ENCODE measurements around the gene RNF123. TPM values are rescaled to one million over a fixed set of nuclear protein-coding genes. Genes with fewer than 3 reads are reported as not detected.

The RNF123 gene
- polyA plus RNA-seq, 1 of the 3 experiments (the other 2 are of a cell fraction): 48.1 TPM

DNA sequence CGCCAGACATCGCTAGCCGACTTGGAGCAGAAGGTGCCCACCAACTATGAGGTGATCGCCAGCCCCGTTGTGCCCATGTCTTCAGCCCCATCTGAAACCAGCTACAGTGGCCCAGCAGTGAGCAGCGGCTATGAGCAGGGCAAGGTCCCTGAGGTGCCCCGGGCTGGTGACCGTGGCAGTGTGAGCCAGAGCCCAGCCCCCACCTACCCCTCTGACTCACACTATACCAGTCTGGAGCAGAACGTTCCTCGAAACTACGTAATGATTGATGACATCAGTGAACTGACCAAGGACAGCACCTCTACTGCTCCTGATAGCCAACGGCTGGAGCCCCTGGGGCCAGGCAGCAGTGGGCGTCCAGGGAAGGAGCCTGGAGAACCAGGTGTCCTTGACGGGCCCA is 28.1 kb upstream of the RNF123 start:
- Histone ChIP-seq H3K4me2 (no peak overlapping the region), H3K36me3 (replicated peaks in 1 of 2; ENCODE audit: control insufficient read depth in 1 of 2, insufficient read depth in 2 of 2, low read length in 1 of 2) (no peaks in the 10 kb centered on the region), H3K9me3 (no peaks in the 10 kb centered on the region), H3K27me3 (ENCODE audit: insufficient read depth) (no peaks in the 10 kb centered on the region), H3K4me1 (ENCODE audit: control insufficient read depth in 1 of 2, insufficient read depth in 2 of 2, low read depth in 1 of 2, low read length in 1 of 2) (peaks cover 0 to 4% of the 10 kb centered on the region in 2 experiments; a peak in 1 of 4 replicates), H3K79me2 (ENCODE audit: insufficient read depth) (no peaks in the 10 kb centered on the region), H3F3A (replicated peaks; ENCODE audit: insufficient read depth) (no peaks in the 10 kb centered on the region), H2AFZ (ENCODE audit: low read depth) (no peak overlapping the region), H3K27ac (ENCODE audit: low read depth in 2 of 2, low read length in 1 of 2) (no peak overlapping the region), H3K9me2 (no peaks in the 10 kb centered on the region), H3K4me3 (ENCODE audit: low read depth in 2 of 2, low read length in 1 of 2) (no peak overlapping the region), H3K9ac (no peak overlapping the region), H4K20me1 (ENCODE audit: insufficient read depth) (no peaks in the 10 kb centered on the region)
- no peak for DNase-seq
- WGBS (ENCODE audit: low lambda C conversion rate): 100% methylated on average over 2 of the region's 14 CpGs
- ChIA-PET POLR2A (no interaction called here), CTCF (interaction anchor here (1.3 to 3.1 kb wide), 3 partner anchors 10 to 122 kb away, joined by 5 to 20 read pairs (median 15); no protein-coding TSS in a partner anchor)
- TF ChIP-seq MEF2A (IDR thresholded peaks at IDR 0.05; ENCODE audit: borderline replicate concordance, low read depth): no peak
- no peak for TF ChIP-seq RXRA (IDR thresholded peaks at IDR 0.05; ENCODE audit: borderline replicate concordance, low read depth)
- TF ChIP-seq, protein P1, sequence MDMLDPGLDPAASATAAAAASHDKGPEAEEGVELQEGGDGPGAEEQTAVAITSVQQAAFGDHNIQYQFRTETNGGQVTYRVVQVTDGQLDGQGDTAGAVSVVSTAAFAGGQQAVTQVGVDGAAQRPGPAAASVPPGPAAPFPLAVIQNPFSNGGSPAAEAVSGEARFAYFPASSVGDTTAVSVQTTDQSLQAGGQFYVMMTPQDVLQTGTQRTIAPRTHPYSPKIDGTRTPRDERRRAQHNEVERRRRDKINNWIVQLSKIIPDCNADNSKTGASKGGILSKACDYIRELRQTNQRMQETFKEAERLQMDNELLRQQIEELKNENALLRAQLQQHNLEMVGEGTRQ (IDR thresholded peaks at IDR 0.05; ENCODE audit: borderline replicate concordance, low read depth, low read length): no peak
- TF ChIP-seq, protein P2, sequence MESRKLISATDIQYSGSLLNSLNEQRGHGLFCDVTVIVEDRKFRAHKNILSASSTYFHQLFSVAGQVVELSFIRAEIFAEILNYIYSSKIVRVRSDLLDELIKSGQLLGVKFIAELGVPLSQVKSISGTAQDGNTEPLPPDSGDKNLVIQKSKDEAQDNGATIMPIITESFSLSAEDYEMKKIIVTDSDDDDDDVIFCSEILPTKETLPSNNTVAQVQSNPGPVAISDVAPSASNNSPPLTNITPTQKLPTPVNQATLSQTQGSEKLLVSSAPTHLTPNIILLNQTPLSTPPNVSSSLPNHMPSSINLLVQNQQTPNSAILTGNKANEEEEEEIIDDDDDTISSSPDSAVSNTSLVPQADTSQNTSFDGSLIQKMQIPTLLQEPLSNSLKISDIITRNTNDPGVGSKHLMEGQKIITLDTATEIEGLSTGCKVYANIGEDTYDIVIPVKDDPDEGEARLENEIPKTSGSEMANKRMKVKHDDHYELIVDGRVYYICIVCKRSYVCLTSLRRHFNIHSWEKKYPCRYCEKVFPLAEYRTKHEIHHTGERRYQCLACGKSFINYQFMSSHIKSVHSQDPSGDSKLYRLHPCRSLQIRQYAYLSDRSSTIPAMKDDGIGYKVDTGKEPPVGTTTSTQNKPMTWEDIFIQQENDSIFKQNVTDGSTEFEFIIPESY (IDR thresholded peaks at IDR 0.05; ENCODE audit: borderline replicate concordance, low read depth): no peak
- TF ChIP-seq, protein P3, sequence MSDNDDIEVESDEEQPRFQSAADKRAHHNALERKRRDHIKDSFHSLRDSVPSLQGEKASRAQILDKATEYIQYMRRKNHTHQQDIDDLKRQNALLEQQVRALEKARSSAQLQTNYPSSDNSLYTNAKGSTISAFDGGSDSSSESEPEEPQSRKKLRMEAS (IDR thresholded peaks at IDR 0.05; ENCODE audit: low read depth): no peak

DNA sequence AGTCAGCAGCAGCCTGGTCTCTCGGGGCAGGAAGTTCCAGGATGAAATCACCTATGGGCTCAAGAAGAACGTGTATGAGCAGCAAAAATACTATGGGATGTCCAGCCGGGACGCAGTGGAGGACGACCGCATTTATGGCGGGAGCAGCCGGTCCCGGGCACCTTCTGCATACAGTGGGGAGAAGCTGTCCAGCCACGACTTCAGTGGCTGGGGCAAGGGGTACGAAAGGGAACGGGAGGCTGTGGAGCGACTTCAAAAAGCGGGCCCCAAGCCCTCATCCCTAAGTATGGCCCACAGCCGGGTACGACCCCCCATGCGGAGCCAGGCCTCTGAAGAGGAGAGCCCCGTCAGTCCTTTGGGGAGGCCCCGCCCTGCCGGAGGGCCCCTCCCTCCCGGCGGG is 27.3 kb upstream of the RNF123 start:
- Histone ChIP-seq H3K4me2 (no peak overlapping the region), H3K9me3 (no peaks in the 10 kb centered on the region), H3K27ac (ENCODE audit: low read depth in 2 of 2, low read length in 1 of 2) (no peak overlapping the region), H4K20me1 (ENCODE audit: insufficient read depth) (no peaks in the 10 kb centered on the region), H3K79me2 (ENCODE audit: insufficient read depth) (no peaks in the 10 kb centered on the region), H3K9me2 (no peaks in the 10 kb centered on the region), H3K4me1 (ENCODE audit: control insufficient read depth in 1 of 2, insufficient read depth in 2 of 2, low read depth in 1 of 2, low read length in 1 of 2) (peaks cover 0 to 4% of the 10 kb centered on the region in 2 experiments; a peak in 1 of 4 replicates), H3K9ac (no peak overlapping the region), H3F3A (replicated peaks; ENCODE audit: insufficient read depth) (no peaks in the 10 kb centered on the region), H3K4me3 (ENCODE audit: low read depth in 2 of 2, low read length in 1 of 2) (no peak overlapping the region), H3K27me3 (ENCODE audit: insufficient read depth) (no peaks in the 10 kb centered on the region), H3K36me3 (replicated peaks in 1 of 2; ENCODE audit: control insufficient read depth in 1 of 2, insufficient read depth in 2 of 2, low read length in 1 of 2) (no peaks in the 10 kb centered on the region), H2AFZ (ENCODE audit: low read depth) (no peak overlapping the region)
- TF ChIP-seq POLR2AphosphoS5 (IDR thresholded peaks at IDR 0.05; ENCODE audit: low read depth, low read length): no peak
- TF ChIP-seq MEF2A (IDR thresholded peaks at IDR 0.05; ENCODE audit: borderline replicate concordance, low read depth): no peak
- no peak for TF ChIP-seq EZH2phosphoT487 (IDR thresholded peaks at IDR 0.05; ENCODE audit: borderline replicate concordance, low read depth)
- TF ChIP-seq TAF1 (IDR thresholded peaks at IDR 0.05; ENCODE audit: borderline replicate concordance, low read depth, low read length): no peak
- no peak for TF ChIP-seq USF1 (IDR thresholded peaks at IDR 0.05; ENCODE audit: borderline replicate concordance, low read depth)
- TF ChIP-seq, protein P4, sequence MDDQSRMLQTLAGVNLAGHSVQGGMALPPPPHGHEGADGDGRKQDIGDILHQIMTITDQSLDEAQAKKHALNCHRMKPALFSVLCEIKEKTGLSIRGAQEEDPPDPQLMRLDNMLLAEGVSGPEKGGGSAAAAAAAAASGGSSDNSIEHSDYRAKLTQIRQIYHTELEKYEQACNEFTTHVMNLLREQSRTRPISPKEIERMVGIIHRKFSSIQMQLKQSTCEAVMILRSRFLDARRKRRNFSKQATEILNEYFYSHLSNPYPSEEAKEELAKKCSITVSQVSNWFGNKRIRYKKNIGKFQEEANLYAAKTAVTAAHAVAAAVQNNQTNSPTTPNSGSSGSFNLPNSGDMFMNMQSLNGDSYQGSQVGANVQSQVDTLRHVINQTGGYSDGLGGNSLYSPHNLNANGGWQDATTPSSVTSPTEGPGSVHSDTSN (IDR thresholded peaks at IDR 0.05): no peak
- TF ChIP-seq TEAD4 (IDR thresholded peaks at IDR 0.05; ENCODE audit: borderline replicate concordance, insufficient read depth): no peak
- no peak for TF ChIP-seq RCOR1 (IDR thresholded peaks at IDR 0.05; ENCODE audit: low read length)
- 83% methylated on average over 17 of the region's 22 CpGs for WGBS (ENCODE audit: low lambda C conversion rate)
- ChIA-PET POLR2A (no interaction called here), CTCF (interaction anchor here (3.1 to 5.3 kb wide), 2 partner anchors 10 to 122 kb away, joined by 20 to 57 read pairs; no protein-coding TSS in a partner anchor)
- DNase-seq: no peak

Data from SK-N-SH (cell line).